Gastrocnemius medialis (tissue), 4 donors: ENCODE results near the gene NDUFAF2.

Experiments
- CTCF ChIP-seq, 5 experiments: fragments of 450-650 bp in 3 of 5; fragments of 200-600 bp in 2 of 5; sonication (generic) in 2 of 5; IDR thresholded peaks in 4 of 5; conservative IDR thresholded peaks in 1 of 5; 1 replicate in 4 of 5; 2 replicates in 1 of 5; pipeline ENCODE4 v1.5.1; 2016 to 2019; ENCODE audit warnings: antibody characterized with exemption in 5 of 5, mild to moderate bottlenecking in 3 of 5, moderate library complexity in 3 of 5
- POLR2A ChIP-seq, 2 donors: fragments of 450-650 bp; IDR thresholded peaks; one replicate each; pipeline ENCODE4 v1.6.1; 2017; ENCODE audit warnings: antibody characterized with exemption in 2 of 2, mild to moderate bottlenecking in 2 of 2, moderate library complexity in 2 of 2

GRCh38 chr5:61098251-61098995 is 153.4 kb downstream of the NDUFAF2 start:
- TF ChIP-seq CTCF (IDR thresholded peaks at IDR 0.05 in 4 of 5, conservative IDR thresholded peaks at IDR 0.05 in 1 of 5) (no peak), POLR2A (IDR thresholded peaks at IDR 0.05) (no peak)
